IPS-18c (cell line): ENCODE measurements around the gene UTP20.

Experiments used
- H3K4me3 ChIP-seq: 2 replicates; pipeline ENCODE4 v1.7.0; 2013; ENCODE audit warnings: low read depth, mild to moderate bottlenecking, low read length, moderate library complexity; ENCODE audit not compliant: insufficient read depth
- H3K9me3 ChIP-seq: one replicate; pipeline ENCODE4 v1.6.1; 2013; ENCODE audit warnings: mild to moderate bottlenecking, low read length, moderate library complexity; ENCODE audit not compliant: control insufficient read depth, insufficient read depth

Gene UTP20

GRCh38 chr12:101305226-101305779 lies 25.4 kb downstream of the UTP20 start:
- Histone ChIP-seq H3K4me3 (no peak overlapping the region), H3K9me3 (no peaks in the 10 kb centered on the region)

GRCh38 chr12:101305794-101306193 lies 25.9 kb downstream of the UTP20 start:
- no peak overlapping the region for H3K4me3 ChIP-seq
- H3K9me3 ChIP-seq, result no peaks in the 10 kb centered on the region

- H3K9me3 ChIP-seq, result no peaks in the 10 kb centered on the region
- no peak overlapping the region for H3K4me3 ChIP-seq
Measured at GRCh38 chr12:101322480-101322879, 42.6 kb downstream of the UTP20 start.

DNA sequence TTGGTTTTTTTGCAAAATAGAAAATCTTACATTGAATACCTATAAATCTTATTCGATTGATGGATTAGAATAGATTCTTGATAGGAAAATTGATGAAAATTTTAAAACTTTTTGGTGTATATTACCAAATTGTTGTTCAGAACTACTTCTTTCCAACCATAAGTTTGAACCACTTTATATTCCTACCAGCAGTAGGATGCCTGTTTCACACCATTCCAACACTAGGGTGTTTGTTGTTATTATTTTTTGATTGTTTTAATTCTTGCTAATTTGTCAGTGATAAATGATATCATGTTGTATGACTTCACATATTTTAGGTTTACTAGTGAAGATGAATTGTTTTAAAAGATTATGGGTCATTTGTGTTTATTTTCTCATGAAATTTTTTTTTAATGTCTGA lies 43.4 kb downstream of the UTP20 start:
- Histone ChIP-seq H3K9me3 (no peaks in the 10 kb centered on the region), H3K4me3 (no peak overlapping the region)

- no peak overlapping the region for H3K4me3 ChIP-seq
- peaks cover 2% of the 10 kb centered on the region for H3K9me3 ChIP-seq
Measured at GRCh38 chr12:101325590-101325989, 45.7 kb downstream of the UTP20 start.

GRCh38 chr12:101327051-101327450 lies 47.1 kb downstream of the UTP20 start:
- H3K4me3 ChIP-seq, result no peak overlapping the region
- H3K9me3 ChIP-seq, result peaks cover 2% of the 10 kb centered on the region

- H3K4me3 ChIP-seq, result no peak overlapping the region
Measured at GRCh38 chr12:101327546-101327945, 47.6 kb downstream of the UTP20 start.

DNA sequence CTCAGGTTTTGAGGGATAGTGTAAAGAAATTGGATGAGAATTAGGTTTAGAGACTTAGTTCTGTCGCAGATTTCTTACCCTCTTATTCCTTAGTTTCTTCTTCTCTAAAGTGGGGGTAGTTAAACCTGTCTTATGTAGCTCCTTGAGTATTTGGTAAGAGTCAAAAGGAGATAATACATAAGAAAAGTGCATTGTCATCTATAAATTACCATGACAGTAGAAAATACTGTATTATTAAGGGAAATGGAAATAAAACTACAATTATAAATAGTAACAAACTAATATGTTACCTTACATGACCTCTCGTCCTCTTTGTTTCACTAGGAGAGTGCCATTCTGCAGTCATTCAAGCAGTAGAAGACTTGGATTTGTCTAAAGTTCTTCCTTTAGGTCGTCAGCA lies 49.0 kb downstream of the UTP20 start:
- no peak overlapping the region for H3K4me3 ChIP-seq
- peaks cover 2% of the 10 kb centered on the region for H3K9me3 ChIP-seq

More at GRCh38 chr12:101327546-101327945, 47.6 kb downstream of the UTP20 start:
- H3K9me3 ChIP-seq, result peaks cover 2% of the 10 kb centered on the region

DNA sequence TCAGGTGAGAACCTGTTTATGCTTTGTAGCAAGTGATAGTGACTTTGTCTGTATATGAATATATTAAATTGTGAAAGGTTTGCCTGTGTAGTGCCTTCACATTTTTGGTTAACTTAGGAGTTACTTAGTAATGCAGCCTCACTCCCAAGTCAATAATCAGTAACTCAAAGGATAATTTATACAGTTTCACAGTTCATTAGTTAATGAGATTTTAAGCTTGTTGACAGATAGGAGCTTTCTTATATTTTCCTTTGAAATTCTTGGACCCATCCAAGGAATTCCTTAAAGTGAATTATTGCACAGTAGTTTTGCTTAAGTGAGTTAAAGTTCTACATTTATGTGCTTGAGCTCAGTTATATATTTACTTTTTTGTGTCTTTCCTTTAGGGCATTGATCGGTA lies 50.7 kb downstream of the UTP20 start:
- peaks cover 2% of the 10 kb centered on the region for H3K9me3 ChIP-seq
- H3K4me3 ChIP-seq, result no peak overlapping the region

GRCh38 chr12:101336437-101336836 lies 56.5 kb downstream of the UTP20 start:
- no peaks in the 10 kb centered on the region for H3K9me3 ChIP-seq

DNA sequence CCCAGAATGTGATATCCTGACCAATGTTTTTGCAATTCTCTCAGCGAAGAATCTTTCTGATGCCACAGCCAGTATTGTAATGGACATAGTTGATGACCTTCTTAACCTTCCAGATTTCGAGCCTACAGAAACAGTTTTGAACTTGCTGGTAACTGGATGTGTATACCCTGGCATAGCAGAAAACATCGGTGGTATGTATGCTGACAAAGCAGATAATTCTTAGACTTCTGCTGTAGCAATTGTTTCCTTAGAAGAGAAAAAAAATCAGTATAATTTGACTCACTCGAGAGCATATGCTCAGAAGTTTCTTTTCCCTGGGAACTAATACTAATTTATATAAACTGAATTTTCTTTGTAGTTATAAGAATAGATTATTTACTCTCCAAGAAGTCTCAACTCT lies 58.2 kb downstream of the UTP20 start:
- Histone ChIP-seq H3K4me3 (no peak overlapping the region), H3K9me3 (no peaks in the 10 kb centered on the region)

More at GRCh38 chr12:101336437-101336836, 56.5 kb downstream of the UTP20 start:
- H3K4me3 ChIP-seq, result no peak overlapping the region

DNA sequence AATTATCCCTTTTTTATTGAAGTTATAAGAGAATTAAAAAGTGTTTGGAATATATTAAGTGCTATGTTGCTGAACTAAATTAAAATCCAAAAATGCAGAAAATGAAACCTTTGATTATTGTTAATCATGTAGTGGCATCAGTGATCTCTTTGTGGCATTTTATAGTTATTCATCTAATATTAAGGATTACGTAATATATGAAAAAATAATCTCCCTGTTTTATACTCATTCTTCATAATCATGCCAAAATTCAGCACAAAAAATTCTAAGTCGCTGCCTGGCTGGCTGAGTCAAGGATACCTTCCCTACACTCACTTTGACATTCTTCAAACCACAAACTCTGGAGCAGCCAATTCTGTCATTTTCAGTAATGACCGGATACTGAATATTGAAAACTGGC lies 64.0 kb downstream of the UTP20 start:
- no peaks in the 10 kb centered on the region for H3K9me3 ChIP-seq
- H3K4me3 ChIP-seq, result no peak overlapping the region

DNA sequence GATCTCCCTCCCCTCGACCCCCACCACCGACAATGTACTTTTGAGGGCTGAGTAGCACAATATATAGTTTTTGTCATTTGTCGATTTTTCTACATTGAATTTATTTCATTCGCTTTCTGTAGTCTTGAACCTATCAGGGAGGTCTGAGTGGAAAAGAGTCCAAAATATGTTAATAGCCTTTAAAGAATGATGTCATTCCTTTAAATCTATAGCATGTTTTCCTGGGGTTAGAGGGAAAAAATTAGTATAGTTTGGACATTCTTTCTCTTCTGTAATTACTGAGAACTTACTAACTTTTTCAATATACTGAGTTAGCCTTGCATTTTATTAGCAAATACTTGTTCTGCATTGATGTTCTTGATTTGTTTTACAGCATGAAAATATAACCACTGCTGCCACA lies 71.8 kb downstream of the UTP20 start:
- Histone ChIP-seq H3K4me3 (no peak overlapping the region), H3K9me3 (no peaks in the 10 kb centered on the region)

GRCh38 chr12:101356794-101357193 lies 76.9 kb downstream of the UTP20 start:
- Histone ChIP-seq H3K9me3 (no peaks in the 10 kb centered on the region), H3K4me3 (no peak overlapping the region)

DNA sequence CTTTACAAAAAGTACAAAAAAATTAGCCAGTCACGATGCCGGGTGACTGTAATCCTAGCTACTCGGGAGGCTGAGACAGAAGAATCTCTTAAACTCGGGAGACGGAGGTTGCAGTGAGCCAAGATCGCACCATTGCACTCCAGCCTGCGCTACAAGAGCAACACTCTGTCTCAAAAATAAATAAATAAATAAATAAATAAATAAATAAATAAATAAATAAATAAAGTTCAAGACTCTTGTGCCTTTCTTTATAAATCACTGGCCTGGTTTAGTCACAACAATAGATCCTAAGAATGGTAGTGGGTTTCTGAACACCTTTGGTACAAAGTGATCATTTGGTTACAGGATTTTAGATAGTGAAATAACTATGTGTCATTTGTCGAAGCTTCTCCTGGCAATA lies 81.5 kb downstream of the UTP20 start:
- Histone ChIP-seq H3K9me3 (no peaks in the 10 kb centered on the region), H3K4me3 (no peak overlapping the region)

- no peak overlapping the region for H3K4me3 ChIP-seq
- no peaks in the 10 kb centered on the region for H3K9me3 ChIP-seq
Measured at GRCh38 chr12:101368016-101368415, 88.1 kb downstream of the UTP20 start.

DNA sequence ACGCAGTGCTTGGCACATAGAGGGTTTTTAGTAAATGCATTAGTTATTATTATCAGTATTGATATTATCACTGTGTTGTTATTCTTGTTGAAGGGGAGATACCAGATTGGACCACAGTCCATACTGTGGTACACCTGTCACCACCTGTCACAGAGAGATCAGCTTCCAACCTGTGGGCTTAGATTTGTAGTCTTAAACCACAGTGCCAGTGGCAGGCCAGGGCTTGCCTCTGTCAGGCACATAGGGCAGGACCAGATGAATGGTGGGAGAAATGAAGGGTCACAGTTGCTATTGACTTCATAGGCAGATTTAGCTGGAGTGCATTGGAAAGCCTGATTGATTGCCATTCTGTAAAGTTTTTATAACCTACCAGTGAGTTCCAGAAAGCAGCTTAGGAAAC lies 92.5 kb downstream of the UTP20 start:
- no peaks in the 10 kb centered on the region for H3K9me3 ChIP-seq
- no peak overlapping the region for H3K4me3 ChIP-seq

- no peaks in the 10 kb centered on the region for H3K9me3 ChIP-seq
- H3K4me3 ChIP-seq, result no peak overlapping the region
Measured at GRCh38 chr12:101375573-101375972, 95.7 kb downstream of the UTP20 start.

DNA sequence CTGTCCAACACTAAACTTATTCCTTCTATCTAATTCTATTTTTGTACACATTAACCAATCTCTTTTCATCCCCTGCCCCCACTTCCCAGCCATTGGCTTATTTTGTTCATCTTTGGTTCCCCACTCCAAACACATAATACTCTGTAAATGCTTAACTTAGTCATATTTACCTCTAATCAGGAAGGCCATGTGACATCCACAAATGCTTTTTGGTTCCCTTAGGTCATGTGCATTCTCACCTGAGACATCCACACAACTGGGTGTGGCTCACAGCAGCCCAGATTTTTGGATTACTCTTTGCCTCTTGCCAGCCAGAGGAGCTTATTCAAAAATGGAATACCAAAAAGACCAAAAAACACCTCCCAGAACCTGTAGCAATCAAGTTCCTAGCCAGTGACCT lies 99.2 kb downstream of the UTP20 start:
- Histone ChIP-seq H3K4me3 (no peak overlapping the region), H3K9me3 (no peaks in the 10 kb centered on the region)
